Stomach smooth muscle (tissue), 2 donors: ENCODE data around the gene STAC.
"Not testable (repeated sequence)": the region's sequence is repeated elsewhere in the genome, so short reads cannot be mapped to it uniquely, and the experiment has no call there.

ENCODE experiments used
- H3K27ac ChIP-seq: one replicate; pipeline ENCODE4 v1.7.0; 2013; ENCODE audit warnings: mild to moderate bottlenecking, low read length, inconsistent platforms
- H3K27me3 ChIP-seq, 2 donors: one replicate each; pipeline ENCODE4 v1.7.0; 2013; ENCODE audit warnings: low read length in 2 of 2; ENCODE audit not compliant: insufficient read depth in 2 of 2, control insufficient read depth in 1 of 2
- H3K36me3 ChIP-seq, 2 donors: one replicate each; pipeline ENCODE4 v1.7.0; 2013; ENCODE audit warnings: low read length in 2 of 2; ENCODE audit not compliant: control insufficient read depth in 2 of 2, insufficient read depth in 2 of 2
- H3K4me1 ChIP-seq: one replicate; pipeline ENCODE4 v1.7.0; 2013; ENCODE audit warnings: low read length; ENCODE audit not compliant: control insufficient read depth, insufficient read depth
- H3K4me3 ChIP-seq, 2 donors: one replicate each; pipeline ENCODE4 v1.7.0; 2013; ENCODE audit warnings: low read length in 2 of 2
- H3K9ac ChIP-seq, 2 donors: one replicate each; pipeline ENCODE4 v1.7.0; 2013; ENCODE audit warnings: low read length in 2 of 2, mild to moderate bottlenecking in 1 of 2
- H3K9me3 ChIP-seq, 2 donors: one replicate each; pipeline ENCODE4 v1.7.0; 2013; ENCODE audit warnings: low read length in 2 of 2; ENCODE audit not compliant: control insufficient read depth in 2 of 2
- donor health status: healthy.
- donor health status: Pancreatic carcinoma.

Gene STAC

GRCh38 chr3:36489101-36489500 lies 108.8 kb downstream of the STAC start:
- H3K27me3 ChIP-seq = no peaks in the 10 kb centered on the region
- peaks cover 22% of the 10 kb centered on the region for H3K4me1 ChIP-seq
- H3K9ac ChIP-seq = no peak overlapping the region
- peaks cover 4 to 6% of the 10 kb centered on the region in 2 donors for H3K36me3 ChIP-seq
- no peaks in the 10 kb centered on the region for H3K9me3 ChIP-seq
- H3K27ac ChIP-seq = no peak overlapping the region
- no peak overlapping the region for H3K4me3 ChIP-seq

GRCh38 chr3:36489679-36490425 lies 109.5 kb downstream of the STAC start:
- Histone ChIP-seq H3K27me3 (no peaks in the 10 kb centered on the region), H3K27ac (no peak overlapping the region), H3K9me3 (no peaks in the 10 kb centered on the region), H3K4me1 (peaks cover 28% of the 10 kb centered on the region), H3K9ac (no peak overlapping the region), H3K4me3 (no peak overlapping the region), H3K36me3 (peaks cover 4 to 6% of the 10 kb centered on the region in 2 donors)

GRCh38 chr3:36493051-36493450 lies 112.7 kb downstream of the STAC start:
- Histone ChIP-seq H3K27ac (no peak overlapping the region), H3K27me3 (no peaks in the 10 kb centered on the region), H3K36me3 (no peaks in the 10 kb centered on the region), H3K9ac (no peak overlapping the region), H3K9me3 (no peaks in the 10 kb centered on the region), H3K4me1 (peaks cover 39% of the 10 kb centered on the region), H3K4me3 (no peak overlapping the region)

- Histone ChIP-seq H3K9me3 (no peaks in the 10 kb centered on the region), H3K27me3 (no peaks in the 10 kb centered on the region), H3K9ac (no peak overlapping the region), H3K36me3 (no peaks in the 10 kb centered on the region), H3K27ac (peak overlapping the region; percentile 13), H3K4me1 (peaks cover 39% of the 10 kb centered on the region), H3K4me3 (peak overlapping the region in 1 of 2 donors; percentile 24)
Observed at GRCh38 chr3:36494461-36495109, 114.3 kb downstream of the STAC start.

- Histone ChIP-seq H3K4me3 (no peak overlapping the region), H3K27me3 (no peaks in the 10 kb centered on the region), H3K9me3 (no peaks in the 10 kb centered on the region), H3K9ac (no peak overlapping the region), H3K27ac (no peak overlapping the region), H3K4me1 (peaks cover 24% of the 10 kb centered on the region), H3K36me3 (no peaks in the 10 kb centered on the region)
Observed at GRCh38 chr3:36496684-36497633, 116.7 kb downstream of the STAC start.

- H3K27ac ChIP-seq, H3K4me3 ChIP-seq, H3K9ac ChIP-seq, H3K27me3 ChIP-seq, H3K4me1 ChIP-seq, H3K36me3 ChIP-seq, H3K9me3 ChIP-seq: not testable (repeated sequence)
Observed at GRCh38 chr3:36500053-36500452, 119.7 kb downstream of the STAC start.

- Histone ChIP-seq H3K9ac (no peak overlapping the region), H3K36me3 (peaks cover 0 to 4% of the 10 kb centered on the region in 2 donors), H3K4me1 (no peaks in the 10 kb centered on the region), H3K27ac (no peak overlapping the region), H3K27me3 (no peaks in the 10 kb centered on the region), H3K4me3 (no peak overlapping the region), H3K9me3 (peaks cover 0 to 2% of the 10 kb centered on the region in 2 donors)
Observed at GRCh38 chr3:36501616-36502015, 121.3 kb downstream of the STAC start.

- Histone ChIP-seq H3K27me3 (no peaks in the 10 kb centered on the region), H3K4me1 (no peaks in the 10 kb centered on the region), H3K4me3 (no peak overlapping the region), H3K27ac (no peak overlapping the region), H3K9ac (no peak overlapping the region), H3K9me3 (peaks cover 0 to 2% of the 10 kb centered on the region in 2 donors), H3K36me3 (peaks cover 0 to 4% of the 10 kb centered on the region in 2 donors)
Observed at GRCh38 chr3:36505393-36505792, 125.1 kb downstream of the STAC start.

GRCh38 chr3:36511791-36512486 lies 131.6 kb downstream of the STAC start:
- Histone ChIP-seq H3K36me3 (no peaks in the 10 kb centered on the region), H3K9ac (no peak overlapping the region), H3K4me1 (peaks cover 11% of the 10 kb centered on the region), H3K27me3 (no peaks in the 10 kb centered on the region), H3K9me3 (no peaks in the 10 kb centered on the region), H3K27ac (no peak overlapping the region), H3K4me3 (no peak overlapping the region)

GRCh38 chr3:36512555-36512954 lies 132.3 kb downstream of the STAC start:
- no peaks in the 10 kb centered on the region for H3K27me3 ChIP-seq
- peaks cover 11% of the 10 kb centered on the region for H3K4me1 ChIP-seq
- H3K9ac ChIP-seq = no peak overlapping the region
- no peak overlapping the region for H3K27ac ChIP-seq
- no peaks in the 10 kb centered on the region for H3K9me3 ChIP-seq
- H3K36me3 ChIP-seq = no peaks in the 10 kb centered on the region
- H3K4me3 ChIP-seq = no peak overlapping the region
